HG03442 (cell line): ENCODE measurements around the gene NAT9.
A peak's percentile ranks its signal among the peaks of the same experiment; 100 is the strongest.

Experiments used
- ATAC-seq: cut with Tn5 transposase; IDR thresholded peaks from one replicate; pipeline ENCODE4 v1.9.1; 2021; ENCODE audit warnings: mild to moderate bottlenecking, moderate library complexity; ENCODE audit not compliant: unreplicated experiment

NAT9 gene

GRCh38 chr17:74763565-74764387 is 12.4 kb downstream of the NAT9 start:
- ATAC-seq = no peak

- ATAC-seq = no peak
Observed at GRCh38 chr17:74761931-74762330, 14.2 kb downstream of the NAT9 start.

GRCh38 chr17:74761419-74761818 is 14.7 kb downstream of the NAT9 start:
- ATAC-seq = no peak

GRCh38 chr17:74760404-74761105 is 15.6 kb downstream of the NAT9 start:
- no peak for ATAC-seq

- no peak for ATAC-seq
Observed at GRCh38 chr17:74759941-74760340, 16.2 kb downstream of the NAT9 start.

- ATAC-seq = peak; percentile 50
Observed at GRCh38 chr17:74759243-74759801, 16.8 kb downstream of the NAT9 start.

GRCh38 chr17:74758848-74759168 is 17.3 kb downstream of the NAT9 start:
- peak; percentile 21 for ATAC-seq

GRCh38 chr17:74757931-74758847 is 18.0 kb downstream of the NAT9 start:
- no peak for ATAC-seq

GRCh38 chr17:74757502-74757901 is 18.6 kb downstream of the NAT9 start:
- ATAC-seq = no peak

- ATAC-seq = no peak
Observed at GRCh38 chr17:74756891-74757290, 19.3 kb downstream of the NAT9 start.

GRCh38 chr17:74755533-74755932 is 20.6 kb downstream of the NAT9 start:
- ATAC-seq = no peak

- no peak for ATAC-seq
Observed at GRCh38 chr17:74754832-74755231, 21.3 kb downstream of the NAT9 start.

GRCh38 chr17:74752822-74753401 is 23.2 kb downstream of the NAT9 start:
- no peak for ATAC-seq

GRCh38 chr17:74752415-74752814 is 23.7 kb downstream of the NAT9 start:
- no peak for ATAC-seq

- no peak for ATAC-seq
Observed at GRCh38 chr17:74750327-74751069, 25.6 kb downstream of the NAT9 start.

- no peak for ATAC-seq
Observed at GRCh38 chr17:74750039-74750326, 26.2 kb downstream of the NAT9 start.

- no peak for ATAC-seq
Observed at GRCh38 chr17:74749279-74750038, 26.7 kb downstream of the NAT9 start.

GRCh38 chr17:74748529-74749278 is 27.4 kb downstream of the NAT9 start, which contains the start of gene NHERF1:
TSS of gene NHERF1 (plus strand) at chr17:74748628. CDS start at chr17:74748847, 219 bp downstream.
- ATAC-seq = peak; percentile 90

- no peak for ATAC-seq
Observed at GRCh38 chr17:74748279-74748528, 27.9 kb downstream of the NAT9 start.
